MG63 (cell line): ENCODE data around the gene LARGE2. TPM values are rescaled to one million over a fixed set of nuclear protein-coding genes. Genes with fewer than 3 reads are reported as not detected.

ENCODE experiments used
- DNase-seq: peaks from one replicate; pipeline ENCODE4 v3.0.0-alpha.2; 2020
- H3K27me3 ChIP-seq: fragments of 250-450 bp; sonication (Bioruptor Pico); 2 replicates; pipeline ENCODE4 v1.5.1; 2020; ENCODE audit warnings: mild to moderate bottlenecking, moderate library complexity
- H3K36me3 ChIP-seq: fragments of 250-450 bp; sonication (Bioruptor Pico); 2 replicates; pipeline ENCODE4 v1.5.1; 2020; ENCODE audit warnings: mild to moderate bottlenecking, moderate library complexity
- H3K4me3 ChIP-seq: fragments of 250-450 bp; sonication (Bioruptor Pico); 2 replicates; pipeline ENCODE4 v1.5.1; 2020; ENCODE audit warnings: mild to moderate bottlenecking, moderate library complexity
- H3K9me3 ChIP-seq: fragments of 250-450 bp; sonication (Bioruptor Pico); 2 replicates; pipeline ENCODE4 v1.5.1; 2020; ENCODE audit warnings: mild to moderate bottlenecking, moderate library complexity
- total RNA-seq: library from RNA; depleted of rRNA; stranded (reverse); fragments of >200 nt; shearing (Covaris generic); gene quantifications from 2 replicates; pipeline ENCODE4 v1.2.3, GENCODE V29; 2014; ENCODE audit warnings: low replicate concordance; rRNA removed

LARGE2 gene
- not detected in 2 replicates for total RNA-seq

DNA sequence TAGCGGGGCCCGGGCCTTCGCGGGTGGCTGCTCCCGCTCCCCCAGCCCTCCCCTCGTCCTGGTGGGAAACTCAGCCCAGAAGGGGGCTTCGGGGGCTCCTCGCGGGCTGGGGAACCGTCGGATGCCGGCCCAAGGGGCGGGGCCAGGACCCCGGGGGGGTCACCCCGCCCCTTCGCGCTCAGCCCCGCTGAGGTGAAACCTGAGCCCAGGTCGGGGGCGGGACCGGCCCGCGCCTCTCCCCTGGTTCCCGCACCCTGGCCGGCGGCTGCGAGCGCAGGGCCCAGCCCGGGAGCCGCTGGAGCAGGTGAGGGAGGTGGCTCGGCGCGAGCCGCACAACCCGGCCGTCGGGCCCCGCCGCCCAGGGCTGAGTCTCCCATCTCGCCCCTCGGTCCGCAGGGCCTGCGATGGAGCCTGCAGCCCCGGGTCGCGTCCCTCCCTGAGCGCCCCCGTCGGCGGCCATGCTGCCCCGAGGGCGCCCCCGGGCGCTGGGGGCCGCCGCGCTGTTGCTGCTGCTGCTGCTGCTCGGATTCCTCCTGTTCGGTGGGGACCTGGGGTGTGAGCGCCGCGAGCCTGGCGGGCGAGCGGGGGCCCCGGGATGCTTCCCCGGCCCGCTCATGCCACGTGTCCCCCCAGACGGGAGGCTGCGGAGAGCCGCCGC lies at the start of gene LARGE2:
TSS of gene LARGE2 (plus strand) at position 232 of the 658 bp plus-strand sequence. CDS start at position 459, 227 bp downstream.
- Histone ChIP-seq H3K9me3 (no peaks in the 10 kb centered on the region), H3K27me3 (0 out of 2 replicates have a peak, but pooled peaks cover 3% of the 10 kb centered on the region)
- DNase-seq, result no peak

DNA sequence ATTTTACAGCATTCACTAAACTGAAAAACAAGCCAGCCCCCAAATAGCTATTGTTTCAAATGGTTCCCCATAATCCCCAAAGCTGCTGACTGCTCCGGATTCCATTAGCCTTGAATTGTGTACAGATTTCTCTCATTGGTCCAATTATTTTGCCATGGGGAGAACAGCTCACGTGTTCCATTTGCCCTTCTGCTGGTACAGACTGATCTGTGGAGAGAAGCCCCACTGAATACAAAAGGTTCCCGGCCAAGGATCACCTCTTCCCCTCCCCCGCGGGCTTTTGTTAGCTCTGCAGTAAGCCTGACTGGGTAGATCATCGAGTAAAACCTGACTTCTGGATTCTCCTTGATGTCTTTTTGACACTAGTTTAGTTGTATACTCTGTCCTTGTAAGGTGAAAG lies 46.1 kb upstream of the LARGE2 start:
- Histone ChIP-seq H3K27me3 (no peaks in the 10 kb centered on the region), H3K4me3 (no peak overlapping the region), H3K36me3 (no peaks in the 10 kb centered on the region; the same call in 1 of the 2 replicates), H3K9me3 (no peaks in the 10 kb centered on the region)
- no peak for DNase-seq

More for the DNA sequence above, at the start of gene LARGE2:
- Histone ChIP-seq H3K4me3 (no peak within 1 kb of the TSS), H3K36me3 (no peaks in the 10 kb centered on the region)

DNA sequence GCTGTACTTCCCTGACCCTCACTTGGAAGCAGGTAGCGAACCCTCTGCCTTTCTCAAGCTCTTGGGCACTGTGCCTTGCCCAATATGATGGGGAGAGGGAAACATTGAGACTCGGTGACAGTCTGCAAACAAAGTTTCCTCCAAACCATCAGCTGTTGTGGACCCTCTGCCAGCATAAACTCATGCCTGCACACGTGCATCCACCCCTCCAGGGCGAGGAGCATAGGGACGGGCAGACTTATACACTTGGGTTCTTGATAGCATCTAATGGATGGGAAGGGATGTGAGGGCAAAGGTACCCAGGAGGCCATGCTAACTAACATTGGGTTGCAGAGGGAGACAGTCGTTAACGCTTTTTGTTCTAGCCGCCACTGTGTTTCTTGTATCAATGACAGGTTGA lies 45.2 kb upstream of the LARGE2 start:
- Histone ChIP-seq H3K36me3 (no peaks in the 10 kb centered on the region; the same call in 1 of the 2 replicates), H3K4me3 (no peak overlapping the region)
- no peak for DNase-seq

DNA sequence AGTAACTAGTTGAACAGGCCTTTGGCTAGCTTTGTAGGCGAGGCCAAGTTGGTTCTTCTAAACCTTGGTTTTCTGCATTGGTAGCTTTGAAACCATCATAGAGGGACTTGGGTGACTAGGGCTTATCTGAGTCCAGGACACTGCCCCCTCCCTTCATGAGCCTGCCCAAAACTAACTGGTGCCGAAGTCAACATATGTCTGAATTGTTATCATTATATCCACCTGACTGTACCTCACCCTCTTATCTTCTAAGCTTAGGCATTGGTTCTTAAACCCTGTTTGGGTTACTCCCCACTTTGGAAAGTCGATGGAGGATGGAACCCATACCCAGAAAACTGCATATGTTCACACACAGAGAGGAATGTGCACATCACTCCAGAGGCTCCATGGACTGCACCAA lies 44.6 kb upstream of the LARGE2 start:
- no peak for DNase-seq
- Histone ChIP-seq H3K36me3 (no peaks in the 10 kb centered on the region), H3K27me3 (no peaks in the 10 kb centered on the region), H3K4me3 (no peak overlapping the region), H3K9me3 (no peaks in the 10 kb centered on the region)

More for the DNA sequence above, 45.2 kb upstream of the LARGE2 start:
- Histone ChIP-seq H3K27me3 (no peaks in the 10 kb centered on the region), H3K9me3 (no peaks in the 10 kb centered on the region)

DNA sequence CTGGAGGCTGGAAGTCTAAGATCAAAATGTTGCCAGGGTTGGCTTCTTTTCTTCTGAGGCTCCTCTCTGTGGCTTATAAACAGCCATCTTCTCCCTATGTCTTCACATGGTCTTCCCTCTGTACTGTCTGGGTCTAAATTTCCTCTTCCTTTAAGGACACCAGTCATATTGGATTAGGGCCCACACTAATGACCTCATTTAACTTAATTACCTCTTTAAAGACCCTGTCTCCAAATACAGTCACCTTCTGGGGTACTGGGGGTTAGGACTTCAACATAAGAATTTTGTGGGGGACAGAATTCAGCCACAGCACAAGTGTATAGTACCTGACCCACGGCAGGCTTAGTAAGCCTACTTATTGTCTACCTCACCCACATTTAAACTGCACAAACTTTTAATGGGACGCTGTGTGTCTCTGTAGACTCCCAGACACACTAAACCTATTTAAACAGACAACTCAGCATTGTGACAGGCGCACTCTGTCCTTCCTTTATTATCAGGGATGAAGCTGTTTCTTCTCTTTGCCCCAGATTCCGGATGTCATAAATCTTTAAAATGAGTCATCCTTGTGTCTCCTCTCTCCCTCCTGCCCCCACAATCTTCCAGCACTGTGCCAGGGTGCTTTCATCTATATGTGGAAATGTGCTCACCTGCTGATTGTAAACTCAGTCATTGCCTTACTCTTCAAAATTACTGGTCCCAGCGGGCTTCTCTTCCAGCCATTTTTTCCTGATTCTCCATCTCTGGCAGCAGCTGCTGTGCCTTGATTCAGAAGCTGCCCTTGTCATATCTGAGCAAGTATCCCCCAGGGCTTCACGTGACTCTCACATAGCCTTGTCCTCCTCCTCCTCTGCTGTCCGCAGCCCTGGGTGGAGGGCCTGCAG lies 42.4 kb upstream of the LARGE2 start:
- no peak for DNase-seq
- Histone ChIP-seq H3K36me3 (no peaks in the 10 kb centered on the region), H3K9me3 (no peaks in the 10 kb centered on the region), H3K27me3 (no peaks in the 10 kb centered on the region), H3K4me3 (no peak overlapping the region)

DNA sequence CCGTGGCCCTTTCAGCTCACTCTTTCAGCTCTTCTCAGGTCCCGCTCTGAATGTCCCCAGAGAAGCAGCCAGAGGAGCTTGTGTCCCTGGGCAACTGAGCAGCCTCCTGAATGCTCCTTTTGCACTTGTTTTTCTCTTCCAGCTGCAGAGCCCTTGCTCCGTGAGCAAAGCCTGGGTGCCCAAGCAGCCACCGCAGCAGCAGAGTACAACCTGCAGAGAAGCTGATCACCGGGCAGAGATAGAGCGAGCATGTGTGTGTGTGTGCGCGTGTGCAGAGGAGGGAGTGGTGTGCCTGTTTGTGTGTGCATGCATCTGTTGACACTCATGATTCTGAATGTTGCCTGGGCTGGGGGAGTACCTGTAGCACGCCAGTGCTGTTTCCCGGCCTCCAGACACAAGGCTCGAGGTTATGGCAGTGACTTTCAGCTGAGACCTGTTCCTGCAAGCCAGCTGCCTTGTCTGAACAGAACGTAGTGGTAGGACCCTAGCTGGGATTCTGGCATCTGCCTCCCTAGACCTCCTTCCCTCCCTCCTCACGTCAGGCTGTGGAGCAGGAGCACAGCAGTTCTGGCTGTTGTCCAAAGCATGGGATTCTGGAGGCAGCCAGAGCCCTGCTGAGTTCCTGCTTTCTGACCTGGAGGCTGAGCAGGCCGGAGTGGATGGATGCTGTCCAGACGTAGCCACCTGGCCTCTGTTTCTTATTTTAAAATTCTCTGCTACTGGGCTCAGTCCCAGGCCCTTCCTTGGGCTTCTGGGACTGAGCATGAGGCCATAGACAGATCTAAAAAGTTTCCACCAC lies 41.5 kb upstream of the LARGE2 start:
- H3K36me3 ChIP-seq, result no peaks in the 10 kb centered on the region
- H3K9me3 ChIP-seq, result no peaks in the 10 kb centered on the region
- no peaks in the 10 kb centered on the region for H3K27me3 ChIP-seq
- DNase-seq, result no peak
- H3K4me3 ChIP-seq, result no peak overlapping the region

DNA sequence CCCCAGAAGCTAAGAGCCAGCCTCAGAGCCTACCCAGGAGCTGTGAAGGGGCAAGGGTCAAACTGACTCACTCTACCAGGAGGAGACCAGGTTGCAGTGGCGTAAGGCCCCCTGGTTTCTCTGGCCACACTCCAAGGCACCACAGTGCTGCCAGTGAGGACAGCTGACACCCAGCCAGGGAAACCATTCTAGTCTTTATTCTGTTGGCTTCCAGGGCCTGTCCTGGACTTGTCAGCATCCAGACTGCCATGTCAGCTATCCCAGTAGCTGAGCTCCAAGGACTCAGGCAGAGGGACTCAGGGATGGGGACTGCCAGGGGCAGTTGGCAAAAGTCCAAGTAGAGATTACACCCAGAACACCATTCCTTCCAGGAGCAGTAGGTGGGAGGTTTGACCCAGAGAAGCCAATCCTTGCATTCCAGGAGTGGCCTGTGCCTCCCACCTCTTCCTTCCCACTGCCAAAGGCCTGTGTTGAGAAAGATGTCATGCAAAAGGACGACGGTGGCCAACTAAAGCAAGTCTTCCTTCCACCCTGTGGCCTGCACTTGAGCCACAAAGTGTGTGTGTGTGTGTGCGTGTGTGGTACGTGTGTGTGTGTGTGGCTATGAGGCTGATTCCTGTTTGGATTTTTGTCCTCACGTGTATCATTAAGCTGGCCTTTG lies 40.6 kb upstream of the LARGE2 start:
- H3K27me3 ChIP-seq, result no peaks in the 10 kb centered on the region
- no peak overlapping the region for H3K4me3 ChIP-seq
- no peaks in the 10 kb centered on the region for H3K9me3 ChIP-seq
- no peak for DNase-seq
- no peaks in the 10 kb centered on the region for H3K36me3 ChIP-seq

DNA sequence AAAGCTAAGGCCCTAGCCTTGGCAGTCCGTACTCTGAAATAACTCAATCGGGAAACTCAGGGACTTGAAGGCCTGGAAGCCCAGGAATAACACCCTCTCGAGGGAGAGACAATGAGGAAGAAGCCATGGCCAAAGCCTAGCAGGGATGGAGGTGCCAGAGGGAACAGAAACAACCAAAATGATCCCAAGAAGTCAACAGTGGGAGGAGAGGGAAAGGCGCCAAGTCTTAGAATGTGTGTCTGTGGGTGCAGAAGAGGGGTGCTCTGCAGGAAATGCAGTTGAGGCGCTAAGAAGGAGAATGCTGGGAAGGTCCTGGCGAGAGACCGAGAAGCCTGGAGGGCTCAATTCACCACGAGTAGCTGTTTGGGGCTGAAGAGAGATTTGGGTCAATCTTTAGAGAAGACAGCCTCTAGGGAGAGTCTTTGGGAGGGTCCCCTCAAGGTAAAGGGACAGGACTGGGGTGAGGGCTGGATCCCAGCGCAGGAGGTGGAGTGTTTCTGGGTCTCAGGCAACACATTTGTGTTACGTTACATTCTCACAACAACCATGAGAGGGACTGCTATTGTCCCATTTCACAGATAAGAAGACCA lies 37.8 kb upstream of the LARGE2 start:
- H3K4me3 ChIP-seq, result no peak overlapping the region
- no peaks in the 10 kb centered on the region for H3K27me3 ChIP-seq
- H3K9me3 ChIP-seq, result no peaks in the 10 kb centered on the region
- H3K36me3 ChIP-seq, result no peaks in the 10 kb centered on the region
- DNase-seq, result no peak

DNA sequence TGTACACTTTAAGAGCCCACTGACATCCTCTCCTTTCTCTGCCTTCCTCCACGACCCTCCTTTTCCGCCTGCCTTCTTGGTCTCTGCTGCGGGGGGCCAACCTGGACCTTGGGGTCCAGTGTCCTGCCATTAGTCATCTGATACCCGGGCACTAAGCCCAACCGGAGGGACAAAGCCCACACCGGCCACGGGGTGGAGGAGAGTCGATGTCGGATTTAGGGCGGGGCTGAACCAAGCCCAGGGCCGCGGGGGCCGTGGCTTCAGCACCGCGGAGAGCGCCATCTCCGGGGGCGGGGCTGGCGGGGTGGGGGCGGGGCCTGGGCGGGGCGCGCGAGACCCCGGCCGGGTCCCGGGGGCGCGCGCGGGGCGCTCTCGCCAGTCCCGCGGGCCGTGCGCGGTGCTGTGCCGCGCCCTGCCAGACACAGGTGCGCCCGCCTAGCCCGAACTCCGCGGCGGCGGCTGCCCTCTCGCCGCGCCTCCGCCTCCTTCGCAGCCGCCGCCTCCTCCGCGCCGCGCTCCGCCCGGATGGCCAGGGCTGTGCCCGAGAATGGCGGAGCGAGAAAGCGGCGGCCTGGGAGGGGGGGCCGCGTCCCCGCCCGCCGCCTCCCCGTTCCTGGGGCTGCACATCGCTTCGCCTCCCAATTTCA lies 37.1 kb upstream of the LARGE2 start, which contains the start of gene MAPK8IP1:
TSS of gene MAPK8IP1 (plus strand) at position 378 of the 647 bp plus-strand sequence. CDS start at position 548, 170 bp downstream.
- Histone ChIP-seq H3K9me3 (no peaks in the 10 kb centered on the region), H3K36me3 (no peaks in the 10 kb centered on the region), H3K4me3 (peak within 1 kb of the TSS; percentile 25), H3K27me3 (no peaks in the 10 kb centered on the region)
- peak; percentile 19 for DNase-seq

DNA sequence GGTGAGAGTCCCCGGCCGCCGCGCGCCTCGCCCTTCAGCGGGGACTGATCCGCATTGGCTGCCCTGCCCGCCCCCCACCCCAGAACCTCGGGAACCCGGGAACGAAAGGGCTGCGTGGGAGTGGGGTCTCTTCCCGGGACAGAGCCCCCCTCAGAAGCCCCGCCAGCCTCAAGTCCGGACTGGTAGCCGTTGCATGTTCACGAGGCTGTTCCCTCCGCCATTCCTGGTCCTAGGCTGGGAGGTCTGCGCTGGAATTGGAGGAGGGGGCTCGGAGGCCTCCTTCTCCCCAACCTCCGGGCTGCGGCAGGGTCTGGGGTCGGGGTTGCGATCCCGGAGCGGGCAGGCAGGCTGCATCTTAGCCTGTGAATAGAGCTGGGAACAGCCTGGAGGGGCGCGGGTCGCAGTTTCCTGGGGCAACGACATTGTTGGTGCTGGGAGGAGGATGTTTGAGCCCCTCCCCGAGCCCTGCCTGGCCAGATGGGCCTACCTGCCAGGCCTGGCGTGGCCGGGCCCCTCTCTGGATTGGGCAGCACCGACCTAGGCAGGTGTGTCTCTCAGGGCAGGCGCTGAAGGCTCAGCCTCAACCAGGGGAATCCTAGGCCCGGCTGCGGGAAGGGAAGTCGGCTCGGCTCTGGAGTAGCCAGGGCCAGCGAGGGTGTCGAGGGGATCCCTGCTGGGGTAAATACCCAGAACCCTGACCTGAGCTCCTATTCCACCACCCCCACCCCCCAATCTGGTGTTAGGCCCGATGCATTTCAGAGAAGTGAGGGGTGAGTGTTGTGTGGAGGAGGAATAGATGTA lies 36.3 kb upstream of the LARGE2 start:
- H3K27me3 ChIP-seq, result no peaks in the 10 kb centered on the region
- H3K36me3 ChIP-seq, result no peaks in the 10 kb centered on the region
- H3K9me3 ChIP-seq, result no peaks in the 10 kb centered on the region
- no peak for DNase-seq
- no peak overlapping the region for H3K4me3 ChIP-seq

DNA sequence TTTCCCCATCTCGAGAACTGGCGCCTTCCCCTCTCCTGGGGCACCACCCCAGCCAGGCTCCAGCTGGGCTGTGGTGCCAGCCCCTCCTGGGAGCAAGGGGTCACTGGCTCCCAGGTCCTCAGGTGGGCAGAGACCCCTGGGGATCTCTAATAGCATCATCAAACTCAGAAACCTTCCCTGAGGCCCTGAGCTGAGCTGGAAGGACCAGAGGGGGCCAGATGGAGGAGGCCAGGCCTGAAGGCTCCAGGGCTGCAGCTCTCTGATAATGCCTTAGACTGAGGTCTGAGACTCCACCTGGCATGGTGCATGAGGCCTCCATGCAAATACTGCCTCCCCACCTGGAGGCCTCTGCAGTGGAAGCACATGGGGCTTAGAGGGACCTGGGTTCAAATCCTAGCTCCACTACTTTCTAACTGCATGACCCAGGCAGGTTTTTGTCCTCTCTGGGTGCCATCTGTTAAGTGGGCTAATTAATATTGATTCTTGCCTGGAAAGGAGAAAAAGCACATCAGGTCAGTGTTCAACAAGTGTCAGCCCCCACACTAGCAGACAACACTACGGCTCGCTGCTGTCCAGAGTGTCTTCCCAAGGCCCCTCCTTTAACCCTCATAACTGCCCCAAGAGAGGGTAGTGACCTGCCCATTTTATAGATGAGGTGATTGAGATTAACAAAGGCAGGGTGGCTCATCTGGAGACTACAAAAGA lies 35.5 kb upstream of the LARGE2 start:
- Histone ChIP-seq H3K27me3 (no peaks in the 10 kb centered on the region), H3K4me3 (no peak overlapping the region), H3K36me3 (no peaks in the 10 kb centered on the region), H3K9me3 (no peaks in the 10 kb centered on the region)
- DNase-seq, result no peak

DNA sequence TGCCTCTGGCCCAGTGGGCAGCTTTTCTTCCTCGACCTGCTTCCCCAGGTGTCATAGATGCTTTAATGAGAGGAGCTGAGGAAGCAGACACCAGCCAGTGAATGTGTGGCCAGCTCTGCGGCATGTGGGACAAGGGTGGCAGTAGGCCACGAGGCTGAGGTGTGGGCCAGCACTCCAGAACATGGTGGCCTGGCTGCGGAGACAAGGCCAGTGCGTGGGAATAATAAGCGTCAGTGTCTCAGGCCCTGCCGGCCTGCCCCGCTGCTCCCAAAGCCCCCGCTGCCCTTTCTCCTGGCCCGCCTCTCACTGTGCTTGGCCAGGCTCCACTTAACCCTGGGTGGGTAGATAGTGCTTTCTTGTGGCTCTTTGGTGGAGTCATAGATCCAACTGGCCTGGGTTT lies 34.9 kb upstream of the LARGE2 start:
- H3K4me3 ChIP-seq, result no peak overlapping the region
- no peaks in the 10 kb centered on the region for H3K9me3 ChIP-seq
- no peaks in the 10 kb centered on the region for H3K27me3 ChIP-seq
- no peak for DNase-seq
- no peaks in the 10 kb centered on the region for H3K36me3 ChIP-seq

DNA sequence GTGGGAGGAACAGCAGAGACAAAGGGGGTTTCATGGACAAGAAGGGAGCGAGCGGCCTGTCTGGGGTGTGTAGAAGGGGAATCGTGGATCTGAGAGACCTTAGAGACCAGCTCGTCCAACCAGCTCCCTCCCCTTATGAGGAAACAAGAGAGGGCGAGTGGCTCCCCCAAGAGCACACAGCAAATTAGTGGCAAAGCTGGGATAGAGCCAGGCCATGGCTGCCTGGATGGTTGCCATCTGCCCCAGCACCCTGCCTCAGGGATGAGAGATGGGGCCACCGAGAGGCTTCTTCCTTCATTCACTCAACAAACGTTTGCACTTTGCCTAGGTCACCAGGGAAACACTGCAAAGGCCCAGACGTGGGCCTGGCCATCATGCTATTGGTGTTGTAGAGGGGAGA lies 32.9 kb upstream of the LARGE2 start:
- H3K9me3 ChIP-seq, result no peaks in the 10 kb centered on the region
- DNase-seq, result no peak
- H3K36me3 ChIP-seq, result no peaks in the 10 kb centered on the region
- H3K27me3 ChIP-seq, result no peaks in the 10 kb centered on the region
- H3K4me3 ChIP-seq, result no peak overlapping the region

DNA sequence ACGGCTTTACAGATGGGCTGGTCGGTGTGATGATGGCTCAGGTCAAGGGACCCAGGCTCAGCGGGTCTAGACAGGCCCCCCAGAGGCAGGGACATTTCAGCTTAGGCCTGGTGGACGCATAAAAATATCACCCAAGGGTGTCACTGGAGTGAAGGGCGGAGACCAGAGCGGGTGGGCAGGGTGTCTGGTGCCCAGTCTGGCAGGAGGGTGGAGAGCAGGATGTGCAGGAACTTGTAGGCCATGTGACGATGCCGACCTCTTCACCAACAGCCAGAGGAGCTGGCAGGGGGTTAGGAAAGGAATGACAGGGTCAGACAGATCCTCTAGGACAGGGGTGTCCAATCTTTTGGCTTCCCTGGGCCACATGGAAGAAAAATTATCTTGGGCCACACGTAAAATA lies 32.5 kb upstream of the LARGE2 start:
- H3K9me3 ChIP-seq, result no peaks in the 10 kb centered on the region
- no peak overlapping the region for H3K4me3 ChIP-seq
- H3K27me3 ChIP-seq, result no peaks in the 10 kb centered on the region
- no peak for DNase-seq
- H3K36me3 ChIP-seq, result no peaks in the 10 kb centered on the region
